ENCODE data around the gene ATF6. TPM values are rescaled to one million over a fixed set of nuclear protein-coding genes. Genes with fewer than 3 reads are reported as not detected.

ATF6 gene
- total RNA-seq, 1 donor from 2014 or later: 27.7 TPM

DNA sequence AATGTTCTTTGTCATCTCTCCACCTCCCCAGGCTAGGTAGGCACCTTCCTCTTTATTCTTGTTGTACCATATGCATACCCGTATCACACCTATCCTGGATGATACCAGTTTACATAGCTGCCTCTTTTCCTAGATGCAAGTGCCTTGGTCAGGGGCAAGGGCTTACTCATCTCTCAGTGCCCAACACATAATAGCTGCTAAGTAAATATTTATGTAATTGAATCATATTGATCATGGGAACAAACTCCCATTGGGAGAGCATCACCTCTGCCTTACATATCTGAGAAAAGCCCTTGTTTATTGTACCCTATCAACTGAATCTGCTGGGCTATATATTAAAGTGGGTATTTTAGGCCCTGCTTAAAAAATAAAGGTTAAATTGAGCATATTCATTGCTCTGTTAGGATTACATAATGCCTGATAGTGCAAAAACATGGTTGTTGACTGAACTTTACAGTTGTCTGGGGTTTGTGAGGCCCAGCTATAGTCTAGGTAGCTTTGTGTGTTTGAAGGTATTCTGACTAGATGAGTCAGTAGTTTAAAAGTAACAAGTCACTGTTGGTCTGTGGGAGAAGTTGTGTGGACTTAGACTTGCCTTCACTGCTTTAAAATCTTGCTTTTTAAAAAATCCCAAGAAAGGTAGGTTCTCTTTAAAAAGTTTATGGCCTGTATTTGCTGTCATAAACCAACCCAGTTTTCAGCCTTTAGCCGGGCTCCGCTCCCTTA, 174.9 kb downstream of the ATF6 start:
- no peak for DNase-seq
- Mint-ChIP-seq H3K4me3 (no peak overlapping the region), H3K36me3 (ENCODE audit: low read depth) (peaks cover 33% of the 10 kb centered on the region), H3K27me3 (no peaks in the 10 kb centered on the region), H3K9me3 (no peaks in the 10 kb centered on the region), H3K4me1 (peaks cover 3% of the 10 kb centered on the region), H3K27ac (no peak overlapping the region)
- intact Hi-C loops (cut with micrococcal nuclease): no loop called here

DNA sequence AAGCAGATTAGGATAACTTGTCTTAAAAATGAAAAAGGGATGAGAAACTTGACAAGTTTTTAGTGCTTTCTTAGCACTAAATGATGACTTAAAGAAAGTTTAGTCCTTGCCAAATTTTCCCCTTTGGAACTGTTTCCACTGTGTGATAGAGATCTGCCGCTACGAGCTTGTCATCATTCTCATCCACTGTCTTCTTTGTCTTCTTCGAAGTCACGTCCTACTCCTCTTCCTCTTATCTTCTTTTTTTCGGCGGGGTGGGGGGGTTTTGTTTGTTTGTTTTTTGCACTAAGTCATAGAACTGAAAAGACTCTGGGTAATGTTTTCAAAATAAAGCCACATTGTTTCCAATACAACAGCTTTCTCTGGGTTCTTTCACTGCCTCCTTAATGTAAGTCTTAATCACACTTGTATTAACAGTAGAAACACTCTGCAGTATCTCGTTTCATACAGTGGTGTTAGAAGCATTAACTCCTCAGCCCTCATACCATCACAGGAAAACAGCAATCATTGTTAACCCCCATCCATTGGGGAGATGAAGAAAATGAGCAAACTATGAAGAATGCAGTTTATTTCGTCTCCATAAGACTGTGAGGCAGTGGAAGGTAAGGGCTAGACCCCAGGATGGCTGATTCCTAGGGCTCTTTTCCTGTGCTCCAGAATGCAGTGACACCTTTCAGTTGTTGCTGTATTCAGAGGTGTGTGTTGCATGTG, 175.8 kb downstream of the ATF6 start:
- Mint-ChIP-seq H3K4me3 (no peak overlapping the region), H3K27ac (no peak overlapping the region), H3K36me3 (ENCODE audit: low read depth) (peaks cover 30% of the 10 kb centered on the region), H3K9me3 (no peaks in the 10 kb centered on the region), H3K27me3 (no peaks in the 10 kb centered on the region), H3K4me1 (peaks cover under 1% of the 10 kb centered on the region)
- intact Hi-C loops (cut with micrococcal nuclease): no loop called here
- no peak for DNase-seq

DNA sequence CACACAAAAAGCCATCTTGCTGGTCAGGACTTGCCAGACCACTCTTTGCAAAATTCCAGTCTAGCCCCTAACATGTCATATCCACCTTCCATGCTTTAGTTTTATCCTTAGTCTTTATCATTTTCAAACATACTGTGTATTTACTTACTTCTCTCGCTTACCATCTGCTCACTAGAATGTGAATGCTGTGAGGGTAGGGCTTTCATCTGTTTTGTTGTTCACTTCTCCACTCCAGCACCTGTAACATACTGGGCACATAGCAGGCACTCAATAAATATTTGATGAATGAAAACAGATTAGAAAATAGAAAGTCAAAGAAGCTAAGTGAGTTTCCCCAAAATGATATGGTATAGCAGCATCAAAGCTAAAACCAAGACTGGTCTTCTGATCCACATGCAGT, 177.6 kb downstream of the ATF6 start:
- Mint-ChIP-seq H3K36me3 (ENCODE audit: low read depth) (peaks cover 29% of the 10 kb centered on the region), H3K4me3 (no peak overlapping the region), H3K4me1 (no peaks in the 10 kb centered on the region), H3K27me3 (no peaks in the 10 kb centered on the region), H3K9me3 (no peaks in the 10 kb centered on the region), H3K27ac (no peak overlapping the region)
- intact Hi-C loops (cut with micrococcal nuclease): no loop called here
- DNase-seq: no peak

DNA sequence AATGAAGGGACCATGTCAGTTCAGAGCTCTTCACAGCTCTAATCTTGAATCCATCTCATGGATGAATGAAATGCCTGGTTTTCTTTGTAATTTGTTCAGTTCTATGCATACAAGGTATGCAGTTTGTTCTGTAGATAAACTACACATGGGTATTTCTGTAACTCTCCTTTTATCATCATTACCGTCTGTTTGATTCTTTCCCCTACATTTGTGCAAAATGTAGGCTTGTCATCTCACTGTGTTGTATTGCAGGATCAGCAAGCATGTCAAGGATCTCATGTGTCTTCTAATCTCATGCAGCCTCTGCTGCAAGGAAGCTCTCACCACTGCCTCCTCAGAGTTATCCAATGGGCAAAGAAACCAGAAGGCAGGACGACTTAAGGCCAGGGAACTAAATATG, 178.3 kb downstream of the ATF6 start:
- Mint-ChIP-seq H3K9me3 (no peaks in the 10 kb centered on the region), H3K36me3 (ENCODE audit: low read depth) (peaks cover 30% of the 10 kb centered on the region), H3K27me3 (no peaks in the 10 kb centered on the region), H3K4me3 (no peak overlapping the region), H3K4me1 (no peaks in the 10 kb centered on the region), H3K27ac (no peak overlapping the region)
- DNase-seq: no peak
- intact Hi-C loops (cut with micrococcal nuclease): no loop called here

DNA sequence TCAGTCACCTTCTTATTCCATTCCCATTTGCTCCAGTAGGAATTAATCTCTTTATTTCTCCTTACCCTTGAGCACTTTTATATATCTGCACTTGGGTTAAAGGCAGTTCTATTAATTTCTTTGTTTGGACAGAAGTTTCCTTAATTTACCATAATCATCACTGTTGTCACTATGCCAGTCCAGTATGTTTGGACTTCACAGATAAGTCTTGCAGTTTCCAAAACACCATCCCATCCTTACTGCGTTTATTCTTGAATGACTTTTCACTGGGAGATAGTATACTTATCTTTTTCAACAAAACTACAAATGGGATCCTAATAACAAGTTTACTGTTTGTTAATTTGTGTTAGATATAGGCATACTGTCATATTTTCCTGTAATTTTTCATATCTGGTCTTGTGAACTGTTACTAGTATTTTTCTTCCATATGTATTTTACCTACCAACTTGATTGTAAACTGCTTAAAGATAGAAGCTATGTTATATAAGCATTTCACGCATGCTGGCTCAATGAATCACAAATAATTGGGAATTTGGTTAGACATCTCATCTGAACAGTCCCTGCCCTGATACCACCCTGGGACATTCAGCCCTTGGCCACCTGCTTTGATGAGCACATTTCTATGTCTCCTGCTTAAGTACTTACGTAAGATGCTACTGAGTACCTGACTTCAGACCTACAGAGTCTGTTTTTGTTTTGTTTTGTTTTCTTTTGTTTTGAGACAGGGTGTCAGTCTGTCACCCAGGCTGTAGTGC, 179.4 kb downstream of the ATF6 start:
- Mint-ChIP-seq H3K9me3 (no peaks in the 10 kb centered on the region), H3K27me3 (no peaks in the 10 kb centered on the region), H3K27ac (no peak overlapping the region), H3K36me3 (ENCODE audit: low read depth) (peaks cover 30% of the 10 kb centered on the region), H3K4me1 (no peaks in the 10 kb centered on the region), H3K4me3 (no peak overlapping the region)
- intact Hi-C loops (cut with micrococcal nuclease): no loop called here
- no peak for DNase-seq

DNA sequence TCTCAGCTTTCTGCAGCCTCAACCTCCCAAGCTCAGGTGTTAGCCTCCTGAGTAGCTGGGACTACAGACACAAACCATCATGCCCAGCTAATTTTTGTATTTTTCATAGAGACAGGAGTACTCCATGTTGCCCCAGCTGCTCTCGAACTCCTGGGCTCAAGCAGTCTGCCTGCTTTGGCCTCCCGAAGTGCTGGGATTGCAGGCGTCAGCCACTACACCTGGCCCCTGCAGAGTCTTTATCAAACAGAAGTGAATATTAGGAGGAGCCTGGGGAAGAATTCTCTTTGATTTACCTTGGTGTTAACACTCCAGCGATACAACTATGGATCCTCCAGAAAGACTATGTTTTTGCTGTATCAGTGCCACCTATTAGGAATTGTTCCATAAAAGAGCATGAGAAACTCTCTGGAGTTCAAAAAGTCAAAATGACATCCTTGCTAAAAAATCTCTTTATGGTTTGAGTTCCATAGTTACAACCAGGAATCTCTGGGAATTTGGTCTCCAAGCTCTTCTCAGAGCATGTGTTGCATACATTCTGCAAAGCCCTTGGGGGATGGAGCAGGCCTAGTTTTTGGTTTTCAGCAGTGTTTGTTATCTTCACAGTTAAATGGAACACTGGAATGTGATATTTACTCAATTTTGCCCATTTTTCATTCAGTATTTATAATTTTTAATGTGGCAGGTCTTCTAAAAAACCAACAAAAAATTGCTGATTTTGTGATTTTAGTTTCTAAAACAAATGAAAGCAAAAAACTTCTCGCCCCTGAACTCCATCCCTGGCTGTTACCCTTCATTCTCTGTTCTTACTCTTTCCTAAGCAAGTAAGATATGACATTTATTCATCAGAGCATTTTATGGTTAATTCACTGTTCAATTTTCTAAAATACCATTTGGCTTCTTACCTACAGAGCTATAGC, 180.2 kb downstream of the ATF6 start:
- DNase-seq: no peak
- intact Hi-C loops (cut with micrococcal nuclease): no loop called here
- H3K36me3 Mint-ChIP-seq (ENCODE audit: low read depth): peaks cover 28% of the 10 kb centered on the region
- no peak overlapping the region for H3K4me3 Mint-ChIP-seq
- no peaks in the 10 kb centered on the region for H3K9me3 Mint-ChIP-seq
- no peaks in the 10 kb centered on the region for H3K4me1 Mint-ChIP-seq
- H3K27me3 Mint-ChIP-seq: no peaks in the 10 kb centered on the region
- no peak overlapping the region for H3K27ac Mint-ChIP-seq

DNA sequence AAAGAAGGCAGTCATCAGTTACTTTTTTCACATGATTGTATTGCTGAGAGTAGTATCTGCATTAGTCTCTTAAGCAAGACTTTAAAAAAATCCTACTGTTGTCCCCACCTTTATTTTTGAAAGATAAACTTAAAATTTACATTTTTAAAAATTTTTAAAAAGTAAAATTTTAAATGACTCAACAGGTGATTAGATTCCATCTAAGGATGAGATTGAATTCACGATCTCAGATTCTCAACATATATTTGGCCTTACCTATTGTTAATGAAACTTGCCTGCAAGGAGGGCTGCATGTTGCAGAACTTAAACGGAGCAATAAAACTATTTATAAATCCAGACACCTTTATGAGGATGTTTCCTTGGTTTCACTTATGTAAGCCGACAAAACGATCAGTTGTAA, 182.3 kb downstream of the ATF6 start:
- Mint-ChIP-seq H3K4me3 (no peak overlapping the region), H3K27ac (no peak overlapping the region), H3K36me3 (ENCODE audit: low read depth) (peaks cover 25% of the 10 kb centered on the region), H3K9me3 (no peaks in the 10 kb centered on the region), H3K27me3 (no peaks in the 10 kb centered on the region), H3K4me1 (peaks cover 2% of the 10 kb centered on the region)
- intact Hi-C loops (cut with micrococcal nuclease): no loop called here
- DNase-seq: no peak

DNA sequence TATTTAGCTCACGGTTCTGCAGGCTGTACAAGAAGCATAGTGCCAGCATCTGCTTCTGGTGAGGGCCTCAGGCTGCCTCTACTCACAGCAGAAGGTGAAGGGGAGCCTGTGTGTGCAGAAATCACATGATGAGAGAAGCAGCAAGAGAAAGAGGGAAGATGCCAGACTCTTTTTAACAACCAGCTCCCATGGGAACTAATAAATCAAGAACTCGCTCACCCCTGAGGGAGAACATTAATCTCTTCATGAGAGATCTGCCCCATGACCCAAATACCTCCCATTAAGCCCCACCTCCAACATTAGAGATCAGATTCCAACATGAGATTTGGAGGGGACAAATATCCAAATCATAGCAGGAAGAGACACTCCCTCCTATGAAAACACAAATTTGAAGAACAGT, 183.4 kb downstream of the ATF6 start:
- peaks cover 9% of the 10 kb centered on the region for H3K4me1 Mint-ChIP-seq
- H3K9me3 Mint-ChIP-seq: no peaks in the 10 kb centered on the region
- intact Hi-C loops (cut with micrococcal nuclease): no loop called here
- no peak overlapping the region for H3K4me3 Mint-ChIP-seq
- no peak for DNase-seq
- no peak overlapping the region for H3K27ac Mint-ChIP-seq
- H3K27me3 Mint-ChIP-seq: no peaks in the 10 kb centered on the region
- H3K36me3 Mint-ChIP-seq (ENCODE audit: low read depth): peaks cover 19% of the 10 kb centered on the region

DNA sequence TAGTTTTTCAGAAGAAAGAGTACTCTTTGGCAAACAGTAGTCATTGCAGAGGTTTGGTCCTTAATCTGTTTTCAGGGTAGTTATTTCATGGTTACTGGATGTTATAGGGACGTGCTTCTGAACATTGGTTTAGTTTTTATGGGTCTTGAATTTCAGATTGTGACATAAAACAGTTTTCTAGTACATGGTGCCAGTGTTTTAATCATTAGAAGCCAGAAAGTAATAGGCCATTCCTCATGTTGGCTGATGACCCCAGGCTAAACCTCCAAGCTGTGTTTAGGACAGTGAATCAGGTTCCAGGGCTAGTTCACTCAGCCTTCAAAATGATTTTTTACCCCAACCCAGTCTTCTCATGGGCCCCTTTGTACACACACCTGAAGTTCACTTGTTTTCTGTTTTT, 184.3 kb downstream of the ATF6 start:
- Mint-ChIP-seq H3K4me1 (peaks cover 9% of the 10 kb centered on the region), H3K27ac (no peak overlapping the region), H3K4me3 (no peak overlapping the region), H3K9me3 (no peaks in the 10 kb centered on the region), H3K36me3 (ENCODE audit: low read depth) (peaks cover 15% of the 10 kb centered on the region), H3K27me3 (no peaks in the 10 kb centered on the region)
- intact Hi-C loops (cut with micrococcal nuclease): no loop called here
- DNase-seq: no peak

DNA sequence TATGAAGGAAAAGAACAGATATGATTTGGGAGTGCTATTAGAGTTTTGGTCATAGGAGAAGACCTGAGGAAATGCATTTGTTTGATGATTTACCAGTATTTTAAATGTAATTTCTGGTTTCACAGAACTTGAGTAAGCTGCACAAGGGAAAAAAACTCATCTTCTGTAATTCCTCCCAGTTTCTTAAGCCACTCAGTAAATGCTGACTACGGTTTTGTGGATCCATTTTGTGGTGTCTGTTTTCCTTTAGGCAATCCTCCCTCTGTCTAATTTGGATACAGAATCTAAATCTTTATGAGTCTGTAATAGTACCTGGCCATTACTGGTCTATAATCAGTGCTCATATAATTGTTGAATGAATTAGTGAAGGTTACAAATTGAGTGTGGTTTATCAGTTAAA, 185.5 kb downstream of the ATF6 start:
- H3K9me3 Mint-ChIP-seq: no peaks in the 10 kb centered on the region
- no peak for DNase-seq
- no peaks in the 10 kb centered on the region for H3K27me3 Mint-ChIP-seq
- intact Hi-C loops (cut with micrococcal nuclease): no loop called here
- peaks cover 9% of the 10 kb centered on the region for H3K36me3 Mint-ChIP-seq (ENCODE audit: low read depth)
- no peak overlapping the region for H3K4me3 Mint-ChIP-seq
- no peak overlapping the region for H3K27ac Mint-ChIP-seq
- peaks cover 9% of the 10 kb centered on the region for H3K4me1 Mint-ChIP-seq

DNA sequence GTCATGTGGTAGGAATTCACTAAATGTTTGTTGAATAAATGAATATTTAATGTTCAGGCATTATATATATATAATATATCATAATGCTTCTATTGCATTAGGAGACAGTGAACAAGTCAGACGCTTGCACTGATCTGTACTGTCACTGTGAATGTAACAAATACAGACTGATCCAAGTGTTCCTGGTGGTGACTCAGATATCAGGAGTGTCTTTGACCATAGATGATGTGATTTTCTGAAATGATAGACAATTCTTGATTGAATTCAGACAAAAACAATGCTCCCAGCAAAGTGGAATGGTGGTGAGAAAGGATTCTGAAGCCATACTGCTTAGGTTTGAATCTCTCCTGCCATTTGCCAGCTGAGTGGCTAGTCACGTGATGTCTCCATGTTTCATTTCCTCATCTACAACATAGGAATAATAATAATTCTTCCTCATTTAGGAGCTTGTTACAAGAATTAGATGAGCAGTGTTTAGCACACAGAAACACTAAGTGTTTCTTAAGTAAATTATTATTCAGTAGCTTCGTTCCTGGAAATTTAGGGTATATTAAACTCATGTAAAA, 186.6 kb downstream of the ATF6 start:
- H3K4me3 Mint-ChIP-seq: no peak overlapping the region
- no peak for DNase-seq
- H3K9me3 Mint-ChIP-seq: no peaks in the 10 kb centered on the region
- H3K27ac Mint-ChIP-seq: no peak overlapping the region
- intact Hi-C loops (cut with micrococcal nuclease): no loop called here
- H3K27me3 Mint-ChIP-seq: no peaks in the 10 kb centered on the region
- peaks cover 9% of the 10 kb centered on the region for H3K4me1 Mint-ChIP-seq
- peaks cover 9% of the 10 kb centered on the region for H3K36me3 Mint-ChIP-seq (ENCODE audit: low read depth)

DNA sequence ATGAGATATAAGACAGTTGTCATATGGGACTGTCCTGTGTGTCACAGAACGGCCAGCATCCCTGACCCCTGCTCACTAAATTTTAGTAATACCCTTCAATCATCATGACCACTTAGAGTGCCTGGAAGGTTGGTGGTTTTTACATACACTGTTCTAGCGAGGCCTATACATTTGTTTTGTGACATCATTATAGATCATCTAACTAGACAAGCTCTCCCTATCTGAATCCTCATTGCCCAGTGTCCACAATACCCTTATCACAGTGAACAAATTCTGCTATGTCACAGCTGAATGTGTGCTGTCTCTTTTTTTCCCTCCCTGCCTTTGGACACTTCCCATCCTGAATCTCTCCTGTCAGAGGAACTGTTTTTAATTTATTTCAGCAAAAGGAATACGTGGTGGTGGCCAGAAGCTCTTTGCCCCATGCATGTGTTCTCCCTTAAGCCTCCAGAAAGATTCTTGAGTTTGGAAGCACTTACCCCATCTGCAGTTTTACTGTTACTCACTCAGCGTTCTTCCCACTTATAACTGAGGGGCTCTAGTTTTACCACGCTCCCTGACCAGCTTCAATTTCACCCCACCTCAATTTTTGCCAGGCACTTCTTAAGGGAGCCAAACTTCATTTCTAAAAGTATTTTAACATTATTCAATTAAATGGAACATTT, 187.3 kb downstream of the ATF6 start:
- intact Hi-C loops (cut with micrococcal nuclease): no loop called here
- Mint-ChIP-seq H3K27ac (no peak overlapping the region), H3K27me3 (no peaks in the 10 kb centered on the region), H3K36me3 (ENCODE audit: low read depth) (peaks cover 11% of the 10 kb centered on the region), H3K9me3 (no peaks in the 10 kb centered on the region), H3K4me3 (no peak overlapping the region), H3K4me1 (peaks cover 10% of the 10 kb centered on the region)
- no peak for DNase-seq

DNA sequence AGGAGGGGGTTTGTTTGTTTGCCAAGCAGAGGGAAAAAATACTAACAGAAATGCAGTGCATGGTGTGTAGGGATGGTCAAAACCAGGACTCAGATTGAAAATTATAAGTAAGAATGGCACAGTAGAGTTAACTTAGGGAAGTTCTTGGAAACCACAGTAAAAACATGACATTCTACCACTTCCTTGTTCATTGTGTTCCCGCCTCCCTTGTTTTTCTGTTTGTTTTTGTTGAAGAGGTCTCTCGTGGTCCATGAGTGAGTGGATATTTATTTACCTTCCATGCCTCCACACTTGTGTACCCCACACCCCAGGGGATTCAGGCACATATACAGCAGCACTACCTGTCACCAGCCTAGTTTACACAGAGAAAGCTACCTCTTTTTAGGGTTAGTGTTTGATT, 187.9 kb downstream of the ATF6 start:
- Mint-ChIP-seq H3K27me3 (no peaks in the 10 kb centered on the region), H3K27ac (no peak overlapping the region), H3K36me3 (ENCODE audit: low read depth) (peaks cover 17% of the 10 kb centered on the region), H3K4me3 (no peak overlapping the region), H3K9me3 (no peaks in the 10 kb centered on the region), H3K4me1 (peaks cover 11% of the 10 kb centered on the region)
- intact Hi-C loops (cut with micrococcal nuclease): no loop called here
- no peak for DNase-seq
